ENCODE results near the gene C16orf46. TPM values are rescaled to one million over a fixed set of nuclear protein-coding genes. Genes with fewer than 3 reads are reported as not detected.

The C16orf46 gene
- total RNA-seq, 6 experiments from 2014 or later: 0.23 to 1.2 (median 0.35) TPM

- Mint-ChIP-seq H3K27ac (no peak overlapping the region), H3K36me3 (ENCODE audit: low read depth) (no peaks in the 10 kb centered on the region), H3K27me3 (ENCODE audit: insufficient read depth) (peaks cover 3% of the 10 kb centered on the region; the same call in 1 of the 2 replicates), H3K4me3 (no peak overlapping the region), H3K9me3 (no peaks in the 10 kb centered on the region), H3K4me1 (ENCODE audit: low read depth) (peaks cover 19% of the 10 kb centered on the region)
- no peak for TF ChIP-seq CTCF (IDR thresholded peaks at IDR 0.05)
- DNase-seq: no peak
Measured at GRCh38 chr16:81073560-81074330, 3.3 kb downstream of the C16orf46 start.

- Mint-ChIP-seq H3K4me1 (ENCODE audit: low read depth) (peaks cover 14% of the 10 kb centered on the region), H3K36me3 (ENCODE audit: low read depth) (no peaks in the 10 kb centered on the region), H3K27me3 (ENCODE audit: insufficient read depth) (peaks cover 3% of the 10 kb centered on the region; the same call in 1 of the 2 replicates), H3K9me3 (no peaks in the 10 kb centered on the region), H3K27ac (peak overlapping the region; percentile 1; the same call in 1 of the 2 replicates), H3K4me3 (no peak overlapping the region)
- peak; percentile 15 for DNase-seq
- no peak for TF ChIP-seq CTCF (IDR thresholded peaks at IDR 0.05)
Measured at GRCh38 chr16:81071805-81072204, 5.2 kb downstream of the C16orf46 start.

GRCh38 chr16:81070979-81071378 lies 6.1 kb downstream of the C16orf46 start:
- Mint-ChIP-seq H3K4me1 (ENCODE audit: low read depth) (peaks cover 16% of the 10 kb centered on the region), H3K4me3 (no peak overlapping the region), H3K9me3 (no peaks in the 10 kb centered on the region)

GRCh38 chr16:81069063-81069462 lies 8.0 kb downstream of the C16orf46 start:
- no peak for DNase-seq

More at GRCh38 chr16:81070979-81071378, 6.1 kb downstream of the C16orf46 start:
- no peaks in the 10 kb centered on the region for H3K36me3 Mint-ChIP-seq (ENCODE audit: low read depth)
- H3K27ac Mint-ChIP-seq: no peak overlapping the region
- peaks cover 3% of the 10 kb centered on the region; the same call in 1 of the 2 replicates for H3K27me3 Mint-ChIP-seq (ENCODE audit: insufficient read depth)
- DNase-seq: no peak
- no peak for TF ChIP-seq CTCF (IDR thresholded peaks at IDR 0.05)

GRCh38 chr16:81067166-81067565 lies 9.9 kb downstream of the C16orf46 start:
- H3K4me3 Mint-ChIP-seq: no peak overlapping the region
- H3K4me1 Mint-ChIP-seq (ENCODE audit: low read depth): peaks cover 22% of the 10 kb centered on the region
- no peak for DNase-seq
- no peaks in the 10 kb centered on the region for H3K9me3 Mint-ChIP-seq
- no peaks in the 10 kb centered on the region for H3K36me3 Mint-ChIP-seq (ENCODE audit: low read depth)
- H3K27me3 Mint-ChIP-seq (ENCODE audit: insufficient read depth): no peaks in the 10 kb centered on the region; the same call in 1 of the 2 replicates
- no peak overlapping the region for H3K27ac Mint-ChIP-seq
- TF ChIP-seq CTCF (IDR thresholded peaks at IDR 0.05): no peak

More at GRCh38 chr16:81069063-81069462, 8.0 kb downstream of the C16orf46 start:
- H3K27me3 Mint-ChIP-seq (ENCODE audit: insufficient read depth): peaks cover 3% of the 10 kb centered on the region; the same call in 1 of the 2 replicates
- H3K27ac Mint-ChIP-seq: no peak overlapping the region
- no peaks in the 10 kb centered on the region for H3K9me3 Mint-ChIP-seq
- H3K4me3 Mint-ChIP-seq: no peak overlapping the region
- no peak for TF ChIP-seq CTCF (IDR thresholded peaks at IDR 0.05)
- H3K4me1 Mint-ChIP-seq (ENCODE audit: low read depth): peaks cover 22% of the 10 kb centered on the region
- H3K36me3 Mint-ChIP-seq (ENCODE audit: low read depth): no peaks in the 10 kb centered on the region

All from HFFc6 (cell line).